MG63 (cell line): ENCODE results near the gene TLR7. TPM values are rescaled to one million over a fixed set of nuclear protein-coding genes. Genes with fewer than 3 reads are reported as not detected.

Source experiments
- DNase-seq: peaks from one replicate; pipeline ENCODE4 v3.0.0-alpha.2; 2020
- H3K27me3 ChIP-seq: fragments of 250-450 bp; sonication (Bioruptor Pico); 2 replicates; pipeline ENCODE4 v1.5.1; 2020; ENCODE audit warnings: mild to moderate bottlenecking, moderate library complexity
- H3K36me3 ChIP-seq: fragments of 250-450 bp; sonication (Bioruptor Pico); 2 replicates; pipeline ENCODE4 v1.5.1; 2020; ENCODE audit warnings: mild to moderate bottlenecking, moderate library complexity
- H3K4me3 ChIP-seq: fragments of 250-450 bp; sonication (Bioruptor Pico); 2 replicates; pipeline ENCODE4 v1.5.1; 2020; ENCODE audit warnings: mild to moderate bottlenecking, moderate library complexity
- H3K9me3 ChIP-seq: fragments of 250-450 bp; sonication (Bioruptor Pico); 2 replicates; pipeline ENCODE4 v1.5.1; 2020; ENCODE audit warnings: mild to moderate bottlenecking, moderate library complexity
- total RNA-seq: library from RNA; depleted of rRNA; stranded (reverse); fragments of >200 nt; shearing (Covaris generic); gene quantifications from 2 replicates; pipeline ENCODE4 v1.2.3, GENCODE V29; 2014; ENCODE audit warnings: low replicate concordance

Gene TLR7
- total RNA-seq, 1 experiment from 2014 or later, result not detected

DNA sequence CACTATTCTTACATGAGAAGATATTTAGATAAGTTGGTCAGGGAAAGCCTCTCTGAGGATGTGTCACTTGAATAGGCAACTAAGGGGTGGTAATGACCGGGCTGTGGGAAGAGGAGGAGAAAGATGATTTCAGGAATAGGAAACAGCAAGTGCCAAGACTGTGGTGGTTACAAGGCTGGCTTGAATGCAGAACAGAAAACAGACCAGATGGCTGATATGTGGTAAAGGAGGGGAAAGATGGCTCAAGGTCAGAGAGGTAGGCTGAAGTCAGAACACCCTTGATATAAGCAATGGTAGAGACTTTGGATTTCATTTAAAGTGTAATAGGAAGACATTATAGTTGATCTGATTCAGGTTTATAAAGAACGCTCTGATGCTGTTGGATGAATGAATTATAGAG lies 15.0 kb downstream of the TLR7 start:
- no peaks in the 10 kb centered on the region for H3K9me3 ChIP-seq
- H3K36me3 ChIP-seq, result no peaks in the 10 kb centered on the region
- H3K27me3 ChIP-seq, result no peaks in the 10 kb centered on the region
- H3K4me3 ChIP-seq, result no peak overlapping the region
- no peak for DNase-seq

DNA sequence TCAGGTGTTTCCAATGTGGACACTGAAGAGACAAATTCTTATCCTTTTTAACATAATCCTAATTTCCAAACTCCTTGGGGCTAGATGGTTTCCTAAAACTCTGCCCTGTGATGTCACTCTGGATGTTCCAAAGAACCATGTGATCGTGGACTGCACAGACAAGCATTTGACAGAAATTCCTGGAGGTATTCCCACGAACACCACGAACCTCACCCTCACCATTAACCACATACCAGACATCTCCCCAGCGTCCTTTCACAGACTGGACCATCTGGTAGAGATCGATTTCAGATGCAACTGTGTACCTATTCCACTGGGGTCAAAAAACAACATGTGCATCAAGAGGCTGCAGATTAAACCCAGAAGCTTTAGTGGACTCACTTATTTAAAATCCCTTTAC lies 18.6 kb downstream of the TLR7 start:
- Histone ChIP-seq H3K27me3 (no peaks in the 10 kb centered on the region), H3K9me3 (no peaks in the 10 kb centered on the region), H3K36me3 (no peaks in the 10 kb centered on the region), H3K4me3 (no peak overlapping the region)
- no peak for DNase-seq

DNA sequence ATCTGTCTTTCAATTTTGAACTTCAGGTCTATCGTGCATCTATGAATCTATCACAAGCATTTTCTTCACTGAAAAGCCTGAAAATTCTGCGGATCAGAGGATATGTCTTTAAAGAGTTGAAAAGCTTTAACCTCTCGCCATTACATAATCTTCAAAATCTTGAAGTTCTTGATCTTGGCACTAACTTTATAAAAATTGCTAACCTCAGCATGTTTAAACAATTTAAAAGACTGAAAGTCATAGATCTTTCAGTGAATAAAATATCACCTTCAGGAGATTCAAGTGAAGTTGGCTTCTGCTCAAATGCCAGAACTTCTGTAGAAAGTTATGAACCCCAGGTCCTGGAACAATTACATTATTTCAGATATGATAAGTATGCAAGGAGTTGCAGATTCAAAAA lies 19.7 kb downstream of the TLR7 start:
- Histone ChIP-seq H3K27me3 (no peaks in the 10 kb centered on the region), H3K36me3 (no peaks in the 10 kb centered on the region), H3K4me3 (no peak overlapping the region), H3K9me3 (no peaks in the 10 kb centered on the region)
- DNase-seq, result no peak

DNA sequence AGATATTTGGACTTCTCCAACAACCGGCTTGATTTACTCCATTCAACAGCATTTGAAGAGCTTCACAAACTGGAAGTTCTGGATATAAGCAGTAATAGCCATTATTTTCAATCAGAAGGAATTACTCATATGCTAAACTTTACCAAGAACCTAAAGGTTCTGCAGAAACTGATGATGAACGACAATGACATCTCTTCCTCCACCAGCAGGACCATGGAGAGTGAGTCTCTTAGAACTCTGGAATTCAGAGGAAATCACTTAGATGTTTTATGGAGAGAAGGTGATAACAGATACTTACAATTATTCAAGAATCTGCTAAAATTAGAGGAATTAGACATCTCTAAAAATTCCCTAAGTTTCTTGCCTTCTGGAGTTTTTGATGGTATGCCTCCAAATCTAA lies 20.3 kb downstream of the TLR7 start:
- DNase-seq, result no peak
- Histone ChIP-seq H3K9me3 (no peaks in the 10 kb centered on the region), H3K4me3 (no peak overlapping the region), H3K27me3 (no peaks in the 10 kb centered on the region), H3K36me3 (no peaks in the 10 kb centered on the region)

DNA sequence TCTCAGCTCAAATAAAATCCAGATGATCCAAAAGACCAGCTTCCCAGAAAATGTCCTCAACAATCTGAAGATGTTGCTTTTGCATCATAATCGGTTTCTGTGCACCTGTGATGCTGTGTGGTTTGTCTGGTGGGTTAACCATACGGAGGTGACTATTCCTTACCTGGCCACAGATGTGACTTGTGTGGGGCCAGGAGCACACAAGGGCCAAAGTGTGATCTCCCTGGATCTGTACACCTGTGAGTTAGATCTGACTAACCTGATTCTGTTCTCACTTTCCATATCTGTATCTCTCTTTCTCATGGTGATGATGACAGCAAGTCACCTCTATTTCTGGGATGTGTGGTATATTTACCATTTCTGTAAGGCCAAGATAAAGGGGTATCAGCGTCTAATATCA lies 20.9 kb downstream of the TLR7 start:
- Histone ChIP-seq H3K9me3 (no peaks in the 10 kb centered on the region), H3K27me3 (no peaks in the 10 kb centered on the region), H3K4me3 (no peak overlapping the region), H3K36me3 (no peaks in the 10 kb centered on the region)
- DNase-seq, result no peak

DNA sequence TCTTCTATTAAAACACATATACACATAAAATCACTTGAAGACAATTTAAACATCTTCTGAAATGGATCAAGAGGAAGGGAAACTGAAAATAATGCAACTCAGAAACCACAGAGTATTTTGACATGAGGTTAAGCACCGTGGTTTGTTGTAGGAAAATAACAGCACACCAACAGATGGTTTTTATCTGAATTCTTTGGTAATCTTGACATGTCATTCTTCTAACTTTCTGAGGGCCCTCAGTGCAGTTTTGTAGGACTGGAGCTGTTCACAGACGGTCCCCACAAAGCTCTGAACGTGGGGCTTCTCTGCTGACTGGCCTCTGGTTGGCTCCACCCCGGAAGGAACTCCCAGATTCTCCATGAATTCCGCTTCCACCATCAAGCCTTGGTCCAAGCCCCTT lies 23.6 kb downstream of the TLR7 start:
- no peaks in the 10 kb centered on the region for H3K36me3 ChIP-seq
- no peaks in the 10 kb centered on the region for H3K9me3 ChIP-seq
- no peaks in the 10 kb centered on the region for H3K27me3 ChIP-seq
- no peak overlapping the region for H3K4me3 ChIP-seq
- no peak for DNase-seq

DNA sequence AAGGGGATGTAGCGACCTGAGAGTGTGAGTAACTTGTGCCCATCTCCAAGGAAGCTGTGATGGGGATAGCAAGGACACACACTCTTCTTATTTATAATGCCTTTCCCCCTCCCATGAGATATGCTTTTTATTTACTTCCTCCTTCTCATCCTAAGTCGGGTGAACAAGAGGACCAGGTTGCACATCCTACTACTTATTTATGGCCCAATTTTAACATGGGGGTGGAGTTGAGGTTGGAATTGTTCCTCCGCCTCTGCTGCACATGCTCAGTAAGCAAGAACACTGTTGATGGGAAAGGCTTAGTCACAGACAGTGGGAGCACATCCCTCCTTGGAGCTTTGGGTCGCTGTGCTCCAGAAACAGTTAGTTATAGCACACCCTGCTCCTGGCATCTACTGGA lies 24.3 kb downstream of the TLR7 start:
- H3K27me3 ChIP-seq, result no peaks in the 10 kb centered on the region
- no peaks in the 10 kb centered on the region for H3K36me3 ChIP-seq
- DNase-seq, result no peak
- no peak overlapping the region for H3K4me3 ChIP-seq
- H3K9me3 ChIP-seq, result no peaks in the 10 kb centered on the region

DNA sequence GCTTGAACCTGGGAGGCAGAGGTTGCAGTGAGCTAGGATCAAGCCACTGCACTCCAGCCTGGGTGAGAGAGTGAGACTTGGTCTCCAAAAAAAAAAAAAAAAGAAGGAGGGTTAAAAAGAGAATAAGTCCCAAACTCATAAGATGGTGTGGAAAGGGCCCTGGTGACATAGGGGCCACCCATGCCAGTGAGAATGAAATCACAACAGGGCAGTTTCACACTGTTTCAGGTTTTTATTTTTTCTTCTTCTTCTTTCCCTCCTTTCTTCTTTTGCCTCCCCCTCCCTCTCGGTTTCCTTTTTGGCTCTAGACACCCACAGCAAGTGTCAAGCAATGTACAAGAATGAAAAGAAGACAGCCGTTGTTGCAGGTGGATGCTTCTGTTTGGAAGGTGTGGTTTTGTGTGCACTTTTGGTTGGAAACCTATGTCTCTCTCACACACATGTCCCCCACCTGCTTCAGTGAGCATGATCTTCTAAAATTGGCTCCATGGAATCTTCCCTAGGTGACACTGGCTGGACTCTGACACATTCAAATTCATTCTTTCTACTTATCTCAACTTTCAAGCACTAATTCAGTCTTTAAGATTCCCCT lies 25.1 kb downstream of the TLR7 start:
- H3K36me3 ChIP-seq, result no peaks in the 10 kb centered on the region
- H3K27me3 ChIP-seq, result no peaks in the 10 kb centered on the region
- H3K9me3 ChIP-seq, result no peaks in the 10 kb centered on the region
- DNase-seq, result no peak
- H3K4me3 ChIP-seq, result no peak overlapping the region

DNA sequence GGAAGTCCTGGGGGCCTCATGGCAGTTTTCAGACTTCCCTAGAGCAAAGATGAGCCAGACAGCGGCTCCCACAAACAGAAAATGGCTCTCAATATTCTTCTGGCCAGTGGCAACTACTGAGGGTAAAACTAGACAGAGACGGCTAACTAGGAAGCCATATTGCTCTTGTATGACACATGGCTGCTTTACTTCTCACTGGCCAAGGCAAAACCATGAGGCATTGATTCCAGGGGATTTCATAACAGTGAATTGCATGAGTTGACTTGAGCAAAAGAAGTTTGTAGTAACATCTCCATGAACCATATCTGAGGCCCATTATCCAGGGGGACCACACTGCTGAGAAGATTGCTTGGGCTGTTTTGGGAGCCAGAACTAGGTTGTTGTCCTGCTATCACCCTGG lies 25.8 kb downstream of the TLR7 start:
- Histone ChIP-seq H3K27me3 (no peaks in the 10 kb centered on the region), H3K9me3 (no peaks in the 10 kb centered on the region), H3K4me3 (no peak overlapping the region), H3K36me3 (no peaks in the 10 kb centered on the region)
- DNase-seq, result no peak

DNA sequence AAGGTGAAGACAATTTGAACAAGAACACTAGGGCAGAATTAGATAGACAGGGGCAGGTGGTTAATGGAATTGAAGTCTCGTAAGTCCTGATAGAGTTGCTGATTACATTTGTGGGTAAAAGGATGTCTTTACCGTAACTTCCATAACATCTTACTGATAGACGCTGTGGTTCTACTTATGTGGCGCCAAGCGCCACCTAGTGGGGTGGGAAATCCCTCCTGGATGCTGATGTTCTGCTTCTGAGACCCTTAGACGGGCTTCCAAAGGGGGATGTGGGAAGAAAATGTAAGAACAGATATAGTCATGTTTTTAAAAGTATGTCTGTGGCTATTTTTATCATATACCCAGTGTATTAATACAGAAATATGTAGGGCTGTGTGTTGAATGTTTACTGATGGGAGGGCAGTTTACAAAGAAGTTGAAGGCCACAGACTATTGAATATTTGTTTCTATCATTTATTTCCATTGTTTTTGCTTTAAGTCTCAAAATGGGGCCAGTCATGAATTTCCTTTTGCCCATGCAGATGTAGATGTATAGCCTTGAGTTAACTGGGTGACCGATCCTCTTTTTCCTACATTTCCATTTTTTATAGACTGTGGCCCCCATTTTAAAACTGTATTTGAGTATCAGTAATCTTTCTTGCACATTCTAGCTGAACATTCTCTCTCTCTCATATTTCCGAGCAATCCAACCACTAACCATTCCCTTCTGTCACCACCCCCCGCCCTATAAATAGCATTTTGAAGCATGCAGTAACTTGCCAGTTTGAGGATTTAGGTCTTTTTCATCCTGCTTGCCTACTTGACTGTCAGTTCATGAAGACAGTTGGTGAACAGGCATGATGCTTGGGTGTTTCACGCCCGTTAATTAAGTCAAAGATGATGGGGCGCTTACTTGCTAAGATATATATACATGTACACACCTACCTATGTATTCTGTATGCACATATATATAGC lies 27.5 kb downstream of the TLR7 start:
- H3K4me3 ChIP-seq, result no peak overlapping the region

DNA sequence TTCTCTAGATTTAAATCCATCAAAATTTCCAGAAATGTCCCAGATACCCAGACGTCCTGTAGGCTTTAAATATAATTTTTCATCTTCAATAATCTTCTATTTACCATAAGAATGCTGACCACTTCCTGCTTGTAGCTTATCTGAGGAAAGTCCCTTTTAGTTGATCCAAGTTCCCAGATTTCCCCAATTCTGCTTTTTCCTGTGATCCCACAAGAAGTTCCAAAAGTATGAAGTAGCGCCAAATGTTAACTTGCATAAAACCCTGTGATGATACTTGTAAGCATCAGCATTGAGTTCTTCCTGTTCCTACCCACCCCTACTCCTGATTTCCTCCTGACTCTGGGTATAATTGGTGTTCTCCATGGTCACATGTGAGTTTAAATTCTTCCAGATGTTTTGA lies 29.0 kb downstream of the TLR7 start:
- no peaks in the 10 kb centered on the region for H3K9me3 ChIP-seq
- DNase-seq, result no peak
- H3K27me3 ChIP-seq, result no peaks in the 10 kb centered on the region
- no peak overlapping the region for H3K4me3 ChIP-seq
- H3K36me3 ChIP-seq, result no peaks in the 10 kb centered on the region

More for the DNA sequence above, 27.5 kb downstream of the TLR7 start:
- no peaks in the 10 kb centered on the region for H3K36me3 ChIP-seq
- DNase-seq, result no peak
- no peaks in the 10 kb centered on the region for H3K9me3 ChIP-seq
- H3K27me3 ChIP-seq, result no peaks in the 10 kb centered on the region

DNA sequence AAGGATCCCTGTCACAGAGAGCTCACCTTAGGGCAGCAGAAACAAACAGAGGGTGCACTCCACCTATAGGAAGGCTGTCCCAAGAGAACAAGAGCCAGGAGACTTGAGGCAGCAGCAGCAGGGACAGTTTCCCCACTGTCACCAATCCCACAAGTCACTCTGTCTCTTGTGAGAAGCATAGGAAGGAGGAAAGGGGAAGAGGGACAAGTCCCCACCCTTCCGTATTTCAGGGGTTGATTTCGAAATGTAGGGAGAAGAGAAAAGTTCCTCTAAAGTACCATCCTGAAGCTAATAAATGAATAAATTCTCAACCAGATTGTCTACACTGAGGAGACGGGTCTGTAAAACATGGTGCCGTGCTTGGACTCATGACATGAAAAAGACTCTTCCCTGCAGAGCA lies 30.1 kb downstream of the TLR7 start:
- DNase-seq, result no peak

DNA sequence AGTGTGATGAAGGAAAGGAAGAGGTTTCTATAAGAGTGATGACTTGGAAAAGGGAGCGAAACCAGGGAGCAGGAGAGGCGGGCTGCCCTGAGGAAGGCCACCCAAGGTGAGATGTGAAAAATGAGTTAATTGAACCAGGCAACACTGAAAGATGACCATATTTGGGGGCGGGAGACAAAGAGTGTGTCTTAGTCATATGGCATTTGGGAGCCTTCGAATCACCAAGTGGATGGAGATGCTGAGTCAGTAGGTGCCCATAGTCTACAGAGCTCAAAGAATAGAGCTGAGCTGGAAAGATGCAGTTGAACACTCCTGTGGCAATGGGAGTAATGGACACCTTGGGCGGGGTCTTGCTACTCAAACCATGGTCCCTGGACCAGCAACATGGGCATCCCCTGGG lies 31.2 kb downstream of the TLR7 start:
- DNase-seq, result no peak
- H3K9me3 ChIP-seq, result no peaks in the 10 kb centered on the region

More for the DNA sequence above, 30.1 kb downstream of the TLR7 start:
- H3K36me3 ChIP-seq, result no peaks in the 10 kb centered on the region
- H3K9me3 ChIP-seq, result no peaks in the 10 kb centered on the region
- H3K27me3 ChIP-seq, result no peaks in the 10 kb centered on the region
- H3K4me3 ChIP-seq, result no peak overlapping the region

DNA sequence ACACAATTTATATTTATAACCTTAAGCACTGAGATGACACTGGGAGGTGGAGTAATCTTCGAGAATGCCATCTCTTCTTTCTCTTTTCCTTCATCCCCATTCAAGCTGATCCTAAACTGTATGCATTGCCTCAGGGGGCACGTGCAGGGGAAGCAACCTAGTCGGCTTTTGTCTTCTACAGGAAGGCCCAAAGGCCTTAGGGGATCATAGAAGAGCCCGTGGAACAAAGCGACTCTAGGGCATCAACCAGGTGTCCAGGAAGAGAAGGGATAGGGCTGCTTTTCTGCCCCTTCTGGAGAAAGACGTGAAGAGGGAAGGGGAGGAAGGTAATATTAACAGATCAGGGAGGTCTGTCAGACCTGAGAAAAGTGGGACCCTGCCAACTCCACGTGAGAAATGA lies 32.6 kb downstream of the TLR7 start:
- Histone ChIP-seq H3K9me3 (no peaks in the 10 kb centered on the region), H3K4me3 (no peak overlapping the region), H3K27me3 (no peaks in the 10 kb centered on the region), H3K36me3 (no peaks in the 10 kb centered on the region)
- DNase-seq, result no peak

More for the DNA sequence above, 31.2 kb downstream of the TLR7 start:
- Histone ChIP-seq H3K4me3 (no peak overlapping the region), H3K27me3 (no peaks in the 10 kb centered on the region), H3K36me3 (no peaks in the 10 kb centered on the region)

DNA sequence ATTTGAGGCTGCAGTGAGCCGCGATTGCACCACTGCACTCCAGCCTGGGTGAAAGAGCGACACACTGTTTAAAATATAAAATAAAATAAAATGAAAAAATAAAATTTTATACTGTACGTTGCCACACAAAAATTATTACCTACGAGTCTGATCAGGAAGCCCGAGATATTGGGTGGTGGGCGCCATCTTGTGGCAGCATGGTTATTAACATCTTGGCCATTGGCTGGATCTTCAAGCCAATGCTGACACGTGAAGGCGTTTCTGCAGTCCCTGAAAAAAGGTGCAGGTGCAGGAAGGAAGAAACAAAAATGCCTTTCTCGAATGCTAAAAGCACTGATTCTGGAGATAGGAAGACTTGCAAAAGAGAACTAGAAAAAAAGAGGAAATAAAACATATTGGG lies 34.6 kb downstream of the TLR7 start:
- no peaks in the 10 kb centered on the region for H3K27me3 ChIP-seq
- H3K9me3 ChIP-seq, result no peaks in the 10 kb centered on the region
- peak; percentile 38 for DNase-seq
- no peak overlapping the region for H3K4me3 ChIP-seq
- H3K36me3 ChIP-seq, result no peaks in the 10 kb centered on the region

DNA sequence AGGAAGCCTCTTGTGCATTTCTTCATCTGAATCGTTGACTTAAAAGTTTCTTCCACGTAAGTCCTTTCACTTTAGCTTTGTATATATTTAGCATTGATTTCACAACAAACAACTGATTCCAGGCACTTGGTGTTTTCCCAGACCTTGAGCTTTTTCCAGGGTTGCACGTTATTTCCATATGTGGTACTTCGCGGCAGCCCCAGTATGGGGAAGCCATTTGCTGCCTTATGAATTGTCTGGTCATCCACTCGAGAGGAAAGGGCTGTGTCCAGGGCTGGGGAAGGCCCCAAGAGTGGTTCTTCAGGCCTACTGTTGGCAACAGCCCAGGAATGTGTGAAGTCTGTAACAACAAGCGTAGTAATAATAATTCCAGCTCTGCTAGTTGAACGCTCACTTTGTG lies 36.8 kb downstream of the TLR7 start:
- no peaks in the 10 kb centered on the region for H3K27me3 ChIP-seq
- no peaks in the 10 kb centered on the region for H3K9me3 ChIP-seq
- no peak overlapping the region for H3K4me3 ChIP-seq
- H3K36me3 ChIP-seq, result no peaks in the 10 kb centered on the region
- DNase-seq, result no peak

DNA sequence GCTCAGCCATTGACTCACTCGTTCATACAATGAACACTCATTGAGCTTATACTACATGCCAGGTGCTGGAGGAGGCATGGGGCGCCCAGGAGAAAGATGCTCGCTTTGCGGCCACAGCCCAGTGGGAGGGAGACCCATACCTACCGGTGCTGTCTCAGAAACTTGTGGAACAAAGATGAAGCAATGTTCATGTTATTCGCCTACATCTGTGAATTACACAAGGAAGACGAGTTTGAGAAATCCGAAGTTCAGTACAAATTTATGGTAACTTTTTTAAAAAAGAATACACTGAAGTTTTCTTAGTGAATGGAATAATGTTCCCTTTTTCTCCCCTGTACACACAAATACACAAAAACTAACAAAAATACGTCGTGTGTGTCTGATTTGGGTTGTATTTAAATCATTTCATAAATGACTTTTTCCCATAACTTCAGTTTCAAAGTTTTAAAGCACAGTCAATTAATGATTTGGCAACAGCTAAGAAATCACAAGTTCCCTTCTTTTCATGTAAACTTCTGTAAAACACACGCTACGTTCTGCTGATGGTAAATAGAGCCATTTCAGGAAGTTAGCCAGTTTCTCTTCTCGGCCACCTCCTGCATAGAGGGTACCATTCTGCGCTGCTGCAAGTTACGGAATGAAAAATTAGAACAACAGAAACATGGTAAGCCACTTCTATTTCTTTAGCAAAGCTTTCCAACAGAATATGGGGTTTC lies 39.3 kb downstream of the TLR7 start, which contains the start of gene TLR8:
Gene TLR8 (plus strand): TSS at position 575 of the 716 bp plus-strand sequence. CDS start 87 bp downstream, at position 662.
- Histone ChIP-seq H3K9me3 (no peaks in the 10 kb centered on the region), H3K27me3 (no peaks in the 10 kb centered on the region), H3K4me3 (no peak within 1 kb of the TSS), H3K36me3 (no peaks in the 10 kb centered on the region)
- DNase-seq, result no peak
